AG04450 (cell line): Measurements from ENCODE around the gene RBM28. TPM values are rescaled to one million over a fixed set of nuclear protein-coding genes. Genes with fewer than 3 reads are reported as not detected.

Source experiments
- CTCF ChIA-PET: fragments of 300-600, 350-600 bp; formaldehyde crosslinking; extraction: SDS; loops from one replicate; lab custom pipeline; 2022; ENCODE audit warnings: antibody characterized with exemption, inconsistent platforms; lab: Charles Lee
- POLR2A ChIA-PET: fragments of 350-600 bp; formaldehyde crosslinking; extraction: SDS; loops from one replicate; lab custom pipeline; 2021; ENCODE audit warnings: antibody characterized with exemption, inconsistent platforms; lab: Yijun Ruan, JAX
- DNase-seq: peaks from one replicate; pipeline ENCODE4 v3.0.0-alpha.2; 2011; ENCODE audit warnings: low read depth, low spot score
- H3K27ac ChIP-seq: one replicate; pipeline ENCODE4 v1.5.1; 2012; ENCODE audit warnings: low read depth, low read length, control low read depth
- H3K27me3 ChIP-seq: one replicate; pipeline ENCODE4 v1.6.0; 2012; ENCODE audit warnings: low read length; ENCODE audit not compliant: control insufficient read depth, insufficient read depth
- H3K4me3 ChIP-seq: 2 replicates; pipeline ENCODE4 v1.5.1; 2011; ENCODE audit warnings: mild to moderate bottlenecking, low read depth, low read length, control low read depth
- H3K9me3 ChIP-seq: 2 replicates; pipeline ENCODE4 v1.5.1; 2012; ENCODE audit warnings: low read length; ENCODE audit not compliant: control insufficient read depth, insufficient read depth
- polyA plus RNA-seq: library from polyadenylated mRNA; depleted of rRNA; stranded (reverse); fragments of >200 nt; gene quantifications from 2 replicates; pipeline ENCODE4 v1.2.3, GENCODE V29; 2011
- TF ChIP-seq, protein P1 (sequence below): IDR thresholded peaks from 2 replicates; pipeline ENCODE4 v1.5.1; 2011; ENCODE audit warnings: low read depth, low read length, control low read depth, inconsistent platforms

The RBM28 gene
- polyA plus RNA-seq, 1 experiment, result 19.0 TPM

DNA sequence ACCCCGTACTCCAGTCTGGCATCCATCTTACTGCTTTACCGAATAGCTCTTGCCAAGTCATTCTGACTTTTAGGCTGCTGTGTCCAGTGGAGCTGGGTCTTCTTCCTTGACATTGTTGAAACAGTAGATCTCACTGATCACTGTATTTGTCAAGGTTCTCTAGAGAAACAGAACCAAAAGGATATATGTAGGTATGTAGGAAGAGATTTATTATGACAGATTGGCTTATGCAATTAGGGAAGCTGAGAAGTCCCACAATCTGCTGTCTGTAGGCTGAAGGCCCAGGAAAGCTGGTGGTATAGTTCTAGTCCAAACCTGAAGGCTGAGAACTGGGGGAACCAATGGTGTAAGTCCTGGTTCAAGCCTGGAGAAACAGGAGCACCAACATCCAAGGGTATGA is 29.9 kb upstream of the RBM28 start:
- POLR2A ChIA-PET, result no interaction called here

DNA sequence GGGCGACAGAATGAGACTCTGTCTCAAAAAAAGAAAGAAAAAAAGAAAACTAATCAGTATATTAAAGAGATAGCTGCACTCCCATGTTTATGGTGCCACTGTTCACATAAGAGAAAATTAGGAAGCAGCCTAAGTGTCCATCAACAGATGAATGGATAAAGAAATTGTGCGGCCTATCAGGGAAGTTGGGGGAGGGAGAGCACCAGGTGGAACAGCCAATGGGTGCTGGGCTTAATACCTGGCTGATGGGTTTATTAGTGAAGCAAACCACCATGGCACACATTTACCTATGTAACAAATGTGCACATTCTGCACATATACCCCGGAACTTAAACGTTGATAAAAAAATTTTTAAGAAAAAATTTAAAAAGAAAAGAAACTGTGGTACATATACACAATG is 26.8 kb upstream of the RBM28 start:
- TF ChIP-seq, protein P1, sequence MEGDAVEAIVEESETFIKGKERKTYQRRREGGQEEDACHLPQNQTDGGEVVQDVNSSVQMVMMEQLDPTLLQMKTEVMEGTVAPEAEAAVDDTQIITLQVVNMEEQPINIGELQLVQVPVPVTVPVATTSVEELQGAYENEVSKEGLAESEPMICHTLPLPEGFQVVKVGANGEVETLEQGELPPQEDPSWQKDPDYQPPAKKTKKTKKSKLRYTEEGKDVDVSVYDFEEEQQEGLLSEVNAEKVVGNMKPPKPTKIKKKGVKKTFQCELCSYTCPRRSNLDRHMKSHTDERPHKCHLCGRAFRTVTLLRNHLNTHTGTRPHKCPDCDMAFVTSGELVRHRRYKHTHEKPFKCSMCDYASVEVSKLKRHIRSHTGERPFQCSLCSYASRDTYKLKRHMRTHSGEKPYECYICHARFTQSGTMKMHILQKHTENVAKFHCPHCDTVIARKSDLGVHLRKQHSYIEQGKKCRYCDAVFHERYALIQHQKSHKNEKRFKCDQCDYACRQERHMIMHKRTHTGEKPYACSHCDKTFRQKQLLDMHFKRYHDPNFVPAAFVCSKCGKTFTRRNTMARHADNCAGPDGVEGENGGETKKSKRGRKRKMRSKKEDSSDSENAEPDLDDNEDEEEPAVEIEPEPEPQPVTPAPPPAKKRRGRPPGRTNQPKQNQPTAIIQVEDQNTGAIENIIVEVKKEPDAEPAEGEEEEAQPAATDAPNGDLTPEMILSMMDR, result no peak
- Histone ChIP-seq H3K27me3 (peaks cover 21% of the 10 kb centered on the region), H3K27ac (no peak overlapping the region), H3K9me3 (no peaks in the 10 kb centered on the region), H3K4me3 (no peak overlapping the region)
- DNase-seq, result no peak
- CTCF ChIA-PET, result interaction anchor here (1.0 to 1.3 kb wide), 2 partner anchors 17 to 54 kb away, joined by 5 read pairs; no protein-coding TSS in a partner anchor
- POLR2A ChIA-PET, result no interaction called here

More for the DNA sequence above, 29.9 kb upstream of the RBM28 start:
- peaks cover 9% of the 10 kb centered on the region for H3K27me3 ChIP-seq
- H3K4me3 ChIP-seq, result no peak overlapping the region
- DNase-seq, result no peak
- TF ChIP-seq, protein P1, result no peak
- CTCF ChIA-PET, result interaction anchor here (0.8 to 4.0 kb wide), 4 partner anchors 8 to 29 kb away, joined by 3 to 27 read pairs (median 8); no protein-coding TSS in a partner anchor
- no peak overlapping the region for H3K27ac ChIP-seq
- H3K9me3 ChIP-seq, result no peaks in the 10 kb centered on the region

DNA sequence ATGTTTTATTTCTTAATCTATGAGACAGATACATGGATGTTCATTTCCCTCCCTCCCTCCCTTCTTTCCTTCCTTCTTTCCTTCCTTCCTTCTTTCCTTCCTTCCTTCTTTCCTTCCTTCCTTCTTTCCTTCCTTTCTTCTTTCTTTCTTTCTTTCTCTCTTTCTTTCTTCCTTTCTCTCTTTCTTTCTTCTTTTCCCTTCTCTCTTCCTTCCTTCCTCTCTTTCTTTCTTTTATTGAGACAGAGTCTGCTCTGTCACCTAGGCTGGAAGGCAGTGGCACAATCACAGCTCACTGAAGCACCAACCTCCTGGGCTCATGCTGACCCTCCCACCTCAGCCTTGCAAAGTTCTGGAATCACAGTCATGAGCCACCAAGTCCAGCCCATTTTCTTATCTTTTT is 23.3 kb upstream of the RBM28 start:
- no peak overlapping the region for H3K4me3 ChIP-seq
- H3K27me3 ChIP-seq, result peaks cover 50% of the 10 kb centered on the region
- CTCF ChIA-PET, result interaction anchor here (1.3 kb wide), 1 partner anchor 21 kb away, joined by 5 read pairs; no protein-coding TSS in a partner anchor
- no peaks in the 10 kb centered on the region for H3K9me3 ChIP-seq
- no peak overlapping the region for H3K27ac ChIP-seq
- no peak for DNase-seq
- TF ChIP-seq, protein P1, result no peak
- POLR2A ChIA-PET, result no interaction called here

DNA sequence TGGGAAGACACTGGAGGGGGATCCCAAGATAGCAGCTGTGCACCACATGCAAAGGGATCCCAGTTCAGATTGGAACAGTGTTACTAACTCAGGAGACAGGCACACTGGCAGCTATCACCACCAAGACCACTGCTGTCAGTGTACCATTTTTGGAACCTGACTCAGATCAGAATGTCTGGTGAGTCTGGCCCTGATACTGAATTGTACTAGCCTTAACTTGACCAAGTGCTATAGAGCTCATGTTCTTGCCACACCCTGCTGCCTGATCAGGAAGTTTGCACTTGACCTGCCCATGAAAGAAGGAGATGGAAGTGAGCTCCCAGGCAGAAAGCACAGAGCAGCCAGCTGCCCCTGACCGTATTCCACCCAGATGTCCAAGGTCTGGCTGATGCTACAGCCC is 22.6 kb upstream of the RBM28 start:
- DNase-seq, result no peak
- H3K27me3 ChIP-seq, result peaks cover 54% of the 10 kb centered on the region
- TF ChIP-seq, protein P1, result no peak
- POLR2A ChIA-PET, result no interaction called here
- H3K27ac ChIP-seq, result no peak overlapping the region
- H3K9me3 ChIP-seq, result no peaks in the 10 kb centered on the region
- CTCF ChIA-PET, result interaction anchor here (1.3 kb wide), 1 partner anchor 21 kb away, joined by 5 read pairs; no protein-coding TSS in a partner anchor
- H3K4me3 ChIP-seq, result no peak overlapping the region

DNA sequence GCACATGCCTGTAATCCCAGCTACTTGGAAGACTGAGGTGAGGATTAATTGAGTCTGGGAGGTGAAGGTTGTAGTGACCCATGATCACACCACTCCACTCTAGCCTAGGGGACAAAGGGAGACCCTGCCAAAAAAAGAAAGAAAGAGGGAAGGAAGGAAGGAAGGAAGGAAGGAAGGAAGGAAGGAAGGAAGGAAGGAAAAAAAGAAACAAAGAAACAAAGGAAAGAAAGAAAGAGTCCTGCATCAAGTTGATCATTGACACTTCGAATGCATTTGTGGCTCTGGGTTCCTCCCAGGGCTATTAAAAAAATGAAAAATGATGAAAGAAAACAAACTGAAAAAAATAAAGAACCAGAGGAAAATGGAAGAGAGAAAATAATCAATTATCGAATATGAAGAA is 21.7 kb upstream of the RBM28 start:
- no peak overlapping the region for H3K27ac ChIP-seq
- CTCF ChIA-PET, result interaction anchor here (0.6 kb wide), 1 partner anchor 1699 kb away, joined by 3 read pairs; no protein-coding TSS in a partner anchor

More for the DNA sequence above, 21.7 kb upstream of the RBM28 start:
- DNase-seq, result no peak
- POLR2A ChIA-PET, result no interaction called here
- Histone ChIP-seq H3K4me3 (no peak overlapping the region), H3K27me3 (peaks cover 62% of the 10 kb centered on the region), H3K9me3 (no peaks in the 10 kb centered on the region)
- TF ChIP-seq, protein P1, result no peak
